GM21423 (cell line): ENCODE results near the gene SSH2.

Experiments
- ATAC-seq: cut with Tn5 transposase; IDR thresholded peaks from one replicate; pipeline ENCODE4 v1.9.1; 2021; ENCODE audit warnings: mild to moderate bottlenecking, moderate library complexity; ENCODE audit not compliant: unreplicated experiment

The SSH2 gene

GRCh38 chr17:29837531-29837930, 92.5 kb downstream of the SSH2 start:
- ATAC-seq, result no peak

- no peak for ATAC-seq
Observed at GRCh38 chr17:29836643-29837042, 93.4 kb downstream of the SSH2 start.

- no peak for ATAC-seq
Observed at GRCh38 chr17:29835435-29836351, 94.3 kb downstream of the SSH2 start.

- ATAC-seq, result no peak
Observed at GRCh38 chr17:29833801-29834200, 96.2 kb downstream of the SSH2 start.

- no peak for ATAC-seq
Observed at GRCh38 chr17:29828676-29829284, 101.2 kb downstream of the SSH2 start.

- no peak for ATAC-seq
Observed at GRCh38 chr17:29827179-29827578, 102.8 kb downstream of the SSH2 start.

- ATAC-seq, result no peak
Observed at GRCh38 chr17:29826114-29826692, 103.8 kb downstream of the SSH2 start.

GRCh38 chr17:29825604-29826003, 104.4 kb downstream of the SSH2 start:
- no peak for ATAC-seq

GRCh38 chr17:29821897-29822296, 108.1 kb downstream of the SSH2 start:
- no peak for ATAC-seq

- no peak for ATAC-seq
Observed at GRCh38 chr17:29820425-29820824, 109.6 kb downstream of the SSH2 start.

GRCh38 chr17:29807520-29808361, 122.3 kb downstream of the SSH2 start:
- no peak for ATAC-seq

- ATAC-seq, result no peak
Observed at GRCh38 chr17:29802246-29802645, 127.8 kb downstream of the SSH2 start.

GRCh38 chr17:29800457-29800856, 129.6 kb downstream of the SSH2 start:
- no peak for ATAC-seq

GRCh38 chr17:29796652-29797051, 133.4 kb downstream of the SSH2 start:
- ATAC-seq, result no peak

GRCh38 chr17:29793501-29793900, 136.5 kb downstream of the SSH2 start:
- no peak for ATAC-seq

GRCh38 chr17:29791336-29792080, 138.5 kb downstream of the SSH2 start:
- no peak for ATAC-seq

GRCh38 chr17:29789196-29790170, 140.5 kb downstream of the SSH2 start:
- no peak for ATAC-seq

GRCh38 chr17:29787995-29788394, 142.0 kb downstream of the SSH2 start:
- ATAC-seq, result no peak

GRCh38 chr17:29782917-29783316, 147.1 kb downstream of the SSH2 start:
- no peak for ATAC-seq
